ENCODE data around the gene GSTA2. TPM values are rescaled to one million over a fixed set of nuclear protein-coding genes. Genes with fewer than 3 reads are reported as not detected.

The GSTA2 gene
- total RNA-seq, 4 donors from 2014 or later = not detected

GRCh38 chr6:52733172-52733571, 30.1 kb downstream of the GSTA2 start:
- WGBS, 2 donors = 100% methylated on average over 1 of the region's 1 CpG
- DNase-seq (ENCODE audit: low spot score in 2 of 2) = no peak
- intact Hi-C loops (cut with DNase I; ENCODE audit: low total_unique reads) = no loop called here
- H3K4me3 ChIP-seq (ENCODE audit: low read depth, poor library complexity, severe bottlenecking) = no peak overlapping the region
- TF ChIP-seq CTCF (IDR thresholded peaks at IDR 0.05) (no peak), POLR2A (IDR thresholded peaks at IDR 0.05) (no peak)

GRCh38 chr6:52731719-52732118, 31.6 kb downstream of the GSTA2 start:
- 60 to 62% methylated on average over 6 of the region's 6 CpGs for WGBS, 2 donors
- no peak for DNase-seq (ENCODE audit: low spot score in 2 of 2)
- no peak overlapping the region for H3K4me3 ChIP-seq (ENCODE audit: low read depth, poor library complexity, severe bottlenecking)
- TF ChIP-seq POLR2A (IDR thresholded peaks at IDR 0.05) = no peak
- no peak for TF ChIP-seq CTCF (IDR thresholded peaks at IDR 0.05)
- intact Hi-C loops (cut with DNase I; ENCODE audit: low total_unique reads) = no loop called here

- intact Hi-C loops (cut with DNase I; ENCODE audit: low total_unique reads) = no loop called here
- DNase-seq (ENCODE audit: low spot score in 2 of 2) = no peak
- no peak overlapping the region for H3K4me3 ChIP-seq (ENCODE audit: low read depth, poor library complexity, severe bottlenecking)
- whole genome bisulfite sequencing, 2 donors = 50 to 82% methylated on average over 1 of the region's 1 CpG
- TF ChIP-seq POLR2A (IDR thresholded peaks at IDR 0.05) (no peak), CTCF (IDR thresholded peaks at IDR 0.05) (no peak)
These were observed 33.7 kb downstream of the GSTA2 start for GRCh38 chr6:52729576-52729975.

GRCh38 chr6:52728394-52728793, 34.9 kb downstream of the GSTA2 start:
- no peak for TF ChIP-seq CTCF (IDR thresholded peaks at IDR 0.05)
- TF ChIP-seq POLR2A (IDR thresholded peaks at IDR 0.05) = no peak
- H3K4me3 ChIP-seq (ENCODE audit: low read depth, poor library complexity, severe bottlenecking) = no peak overlapping the region
- intact Hi-C loops (cut with DNase I; ENCODE audit: low total_unique reads) = no loop called here
- DNase-seq (ENCODE audit: low spot score in 2 of 2) = no peak
- 49 to 55% methylated on average over 3 of the region's 3 CpGs for WGBS, 2 donors

GRCh38 chr6:52727908-52728307, 35.4 kb downstream of the GSTA2 start:
- no peak overlapping the region for H3K4me3 ChIP-seq (ENCODE audit: low read depth, poor library complexity, severe bottlenecking)
- DNase-seq (ENCODE audit: low spot score in 2 of 2) = no peak
- intact Hi-C loops (cut with DNase I; ENCODE audit: low total_unique reads) = no loop called here
- WGBS, 2 donors = 90 to 93% methylated on average over 2 of the region's 2 CpGs
- TF ChIP-seq POLR2A (IDR thresholded peaks at IDR 0.05) (no peak), CTCF (IDR thresholded peaks at IDR 0.05) (no peak)

- no peak for TF ChIP-seq POLR2A (IDR thresholded peaks at IDR 0.05)
- TF ChIP-seq CTCF (IDR thresholded peaks at IDR 0.05) = no peak
- WGBS, 2 donors = 90 to 91% methylated on average over 15 of the region's 15 CpGs
- intact Hi-C loops (cut with DNase I; ENCODE audit: low total_unique reads) = no loop called here
- no peak overlapping the region for H3K4me3 ChIP-seq (ENCODE audit: low read depth, poor library complexity, severe bottlenecking)
- DNase-seq (ENCODE audit: low spot score in 2 of 2) = no peak
These were observed 36.3 kb downstream of the GSTA2 start for GRCh38 chr6:52726741-52727535.
